Neural cell (in vitro differentiated cells): ENCODE data around the gene IFI44. TPM values are rescaled to one million over a fixed set of nuclear protein-coding genes. Genes with fewer than 3 reads are reported as not detected.

Experiments used
- H2AFZ ChIP-seq: fragments of 200-600, 300-800 bp; sonication (generic), shearing (Covaris generic); 2 replicates; pipeline ENCODE4 v1.6.0; 2014; ENCODE audit warnings: low read depth, mild to moderate bottlenecking, antibody characterized with exemption, low read length, moderate library complexity
- H3F3A ChIP-seq: fragments of 200-600 bp; shearing (Covaris generic); 2 replicates; pipeline ENCODE4 v1.6.1; 2016; ENCODE audit warnings: mild to moderate bottlenecking, moderate library complexity, mixed read lengths, antibody characterized with exemption, low read length; ENCODE audit not compliant: insufficient read depth, poor library complexity, severe bottlenecking
- H3K27ac ChIP-seq: fragments of 200-600, 300-800 bp; sonication (generic), shearing (Covaris generic); 2 replicates; pipeline ENCODE4 v1.5.1; 2014; ENCODE audit warnings: mild to moderate bottlenecking, low read length, moderate library complexity
- H3K27me3 ChIP-seq: fragments of 300-800, 200-600 bp; sonication (generic), shearing (Covaris generic); 2 replicates; pipeline ENCODE4 v1.6.0; 2014; ENCODE audit warnings: mild to moderate bottlenecking, low read depth, low read length, moderate library complexity; ENCODE audit not compliant: insufficient read depth
- H3K36me3 ChIP-seq: fragments of 300-800, 200-600 bp; sonication (generic), shearing (Covaris generic); 2 replicates; pipeline ENCODE4 v1.5.1; 2014; ENCODE audit warnings: mild to moderate bottlenecking, antibody characterized with exemption, low read length, moderate library complexity; ENCODE audit not compliant: insufficient read depth
- H3K4me2 ChIP-seq: fragments of 300-800, 200-600 bp; sonication (generic), shearing (Covaris generic); 2 replicates; pipeline ENCODE4 v1.6.0; 2014; ENCODE audit warnings: mild to moderate bottlenecking, low read length
- H3K4me3 ChIP-seq: fragments of 300-800, 200-600 bp; sonication (generic), shearing (Covaris generic); 2 replicates; pipeline ENCODE4 v1.5.1; 2014; ENCODE audit warnings: mild to moderate bottlenecking, low read length, moderate library complexity
- H3K79me2 ChIP-seq: fragments of 200-600 bp; shearing (Covaris generic); replicated peaks from 2 replicates; pipeline ENCODE4 v1.6.0; 2014; ENCODE audit warnings: mild to moderate bottlenecking, low read length, moderate library complexity; ENCODE audit not compliant: insufficient read depth
- H3K9ac ChIP-seq: fragments of 300-800, 200-600 bp; sonication (generic), shearing (Covaris generic); 2 replicates; pipeline ENCODE4 v1.6.1; 2016; ENCODE audit warnings: mild to moderate bottlenecking, low read length, mixed read lengths
- H3K9me2 ChIP-seq: fragments of 200-600 bp; shearing (Covaris generic); 2 replicates; pipeline ENCODE4 v1.6.1; 2016; ENCODE audit warnings: mild to moderate bottlenecking, low read length, mixed read lengths; ENCODE audit not compliant: insufficient read depth
- H3K9me3 ChIP-seq: fragments of 200-600, 300-800 bp; sonication (generic), shearing (Covaris generic); 2 replicates; pipeline ENCODE4 v1.6.1; 2016; ENCODE audit warnings: mild to moderate bottlenecking, mixed run types, low read length, moderate library complexity, mixed read lengths
- H4K20me1 ChIP-seq: fragments of 200-600 bp; shearing (Covaris generic); 2 replicates; pipeline ENCODE4 v1.6.1; 2016; ENCODE audit warnings: mild to moderate bottlenecking, mixed run types; ENCODE audit not compliant: insufficient read depth
- CTCF ChIP-seq: fragments of 450-650 bp; IDR thresholded peaks from 2 replicates; pipeline ENCODE4 v1.5.1; 2014; ENCODE audit warnings: antibody characterized with exemption, mild to moderate bottlenecking, moderate library complexity; ENCODE audit not compliant: poor library complexity, severe bottlenecking
- EP300 ChIP-seq: fragments of 450-650 bp; conservative IDR thresholded peaks from 2 replicates; pipeline ENCODE4 v1.6.1; 2014; ENCODE audit warnings: antibody characterized with exemption, mild to moderate bottlenecking, moderate library complexity; ENCODE audit not compliant: poor library complexity, severe bottlenecking
- EZH2 ChIP-seq: fragments of 200-600, 300-800 bp; shearing (Covaris generic), sonication (generic); IDR thresholded peaks from 2 replicates; pipeline ENCODE4 v1.6.1; 2014; ENCODE audit warnings: antibody characterized with exemption, low read length, borderline replicate concordance, mild to moderate bottlenecking; ENCODE audit not compliant: insufficient read depth, poor library complexity, severe bottlenecking
- MXI1 ChIP-seq: fragments of 450-650 bp; conservative IDR thresholded peaks from 2 replicates; pipeline ENCODE4 v1.6.1; 2014; ENCODE audit warnings: antibody characterized with exemption, mild to moderate bottlenecking; ENCODE audit not compliant: poor library complexity, severe bottlenecking
- POLR2AphosphoS5 ChIP-seq: IDR thresholded peaks from 2 replicates; pipeline ENCODE4 v1.6.1; 2012
- RAD21 ChIP-seq: fragments of 450-650 bp; conservative IDR thresholded peaks from 2 replicates; pipeline ENCODE4 v1.6.1; 2014; ENCODE audit warnings: antibody characterized with exemption, mild to moderate bottlenecking, moderate library complexity
- SMC3 ChIP-seq: fragments of 450-650 bp; conservative IDR thresholded peaks from 2 replicates; pipeline ENCODE4 v1.6.1; 2014; ENCODE audit warnings: antibody characterized with exemption, mild to moderate bottlenecking, moderate library complexity; ENCODE audit not compliant: poor library complexity
- TAF1 ChIP-seq: IDR thresholded peaks from 2 replicates; pipeline ENCODE4 v1.6.1; 2012; ENCODE audit warnings: low read depth
- polyA plus RNA-seq: library from polyadenylated mRNA; depleted of rRNA; stranded (reverse); fragments of >200 nt; gene quantifications from 2 replicates; pipeline ENCODE4 v1.2.3, GENCODE V29; 2014
- TF ChIP-seq, protein P1 (sequence below): IDR thresholded peaks from 2 replicates; pipeline ENCODE4 v1.6.1; 2012; ENCODE audit warnings: borderline replicate concordance

Gene IFI44
- polyA plus RNA-seq, 1 donor from 2014 or later, result not detected

DNA sequence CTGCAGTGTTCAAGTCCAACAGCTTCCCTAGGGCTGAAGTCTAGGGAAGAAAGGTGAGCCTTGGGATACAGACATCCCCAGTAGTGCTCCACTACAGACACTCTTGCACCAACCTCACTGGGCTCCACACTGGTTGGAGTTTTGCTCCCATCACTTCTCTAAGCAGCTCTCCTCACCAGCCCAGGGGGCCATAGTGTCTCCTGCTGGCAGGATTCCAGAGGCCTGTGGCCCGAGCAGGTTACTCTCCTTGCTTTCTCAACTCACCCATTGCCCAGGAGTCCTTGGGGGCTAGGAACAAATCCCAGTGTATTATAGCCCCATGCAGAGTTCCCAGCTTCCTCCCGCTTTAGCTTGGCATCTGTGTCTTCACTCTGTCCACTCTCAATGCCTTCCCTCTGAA is 52.8 kb downstream of the IFI44 start:
- Histone ChIP-seq H3K27ac (no peak overlapping the region), H4K20me1 (no peaks in the 10 kb centered on the region), H3K9me2 (no peaks in the 10 kb centered on the region), H3K79me2 (no peaks in the 10 kb centered on the region), H3F3A (no peaks in the 10 kb centered on the region), H3K4me3 (no peak overlapping the region), H3K4me2 (no peak overlapping the region), H3K36me3 (no peaks in the 10 kb centered on the region), H2AFZ (no peak overlapping the region), H3K9me3 (no peaks in the 10 kb centered on the region), H3K9ac (no peak overlapping the region), H3K27me3 (no peaks in the 10 kb centered on the region)
- TF ChIP-seq TAF1, result no peak
- no peak for TF ChIP-seq SMC3
- no peak for TF ChIP-seq EP300
- no peak for TF ChIP-seq RAD21
- TF ChIP-seq MXI1, result no peak
- no peak for TF ChIP-seq POLR2AphosphoS5

DNA sequence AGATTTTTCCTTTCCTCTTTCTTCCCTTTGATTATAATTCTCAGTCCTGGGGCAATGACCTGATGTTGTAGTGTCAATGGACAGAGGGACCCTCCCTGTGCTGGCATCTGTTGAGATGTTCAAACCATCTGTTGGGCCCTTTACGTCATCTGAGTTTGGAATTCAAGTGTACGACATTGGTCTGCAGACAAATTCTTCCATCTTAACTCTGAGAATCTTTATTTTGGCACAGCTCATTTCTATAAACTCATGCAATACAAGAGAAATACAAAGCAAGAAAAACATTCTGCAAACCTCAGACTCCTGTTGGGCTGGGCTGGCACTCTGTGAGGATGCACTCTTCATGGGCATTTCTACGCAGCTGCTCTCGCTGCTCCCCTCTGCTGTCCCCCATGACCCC is 54.2 kb downstream of the IFI44 start:
- H3K79me2 ChIP-seq, result no peaks in the 10 kb centered on the region
- no peaks in the 10 kb centered on the region for H3F3A ChIP-seq
- H2AFZ ChIP-seq, result no peak overlapping the region
- H4K20me1 ChIP-seq, result no peaks in the 10 kb centered on the region
- H3K9ac ChIP-seq, result no peak overlapping the region
- no peak overlapping the region for H3K27ac ChIP-seq
- H3K9me2 ChIP-seq, result no peaks in the 10 kb centered on the region
- no peak overlapping the region for H3K4me2 ChIP-seq
- H3K9me3 ChIP-seq, result no peaks in the 10 kb centered on the region
- H3K27me3 ChIP-seq, result no peaks in the 10 kb centered on the region
- H3K36me3 ChIP-seq, result no peaks in the 10 kb centered on the region
- H3K4me3 ChIP-seq, result no peak overlapping the region
- TF ChIP-seq, protein P1, sequence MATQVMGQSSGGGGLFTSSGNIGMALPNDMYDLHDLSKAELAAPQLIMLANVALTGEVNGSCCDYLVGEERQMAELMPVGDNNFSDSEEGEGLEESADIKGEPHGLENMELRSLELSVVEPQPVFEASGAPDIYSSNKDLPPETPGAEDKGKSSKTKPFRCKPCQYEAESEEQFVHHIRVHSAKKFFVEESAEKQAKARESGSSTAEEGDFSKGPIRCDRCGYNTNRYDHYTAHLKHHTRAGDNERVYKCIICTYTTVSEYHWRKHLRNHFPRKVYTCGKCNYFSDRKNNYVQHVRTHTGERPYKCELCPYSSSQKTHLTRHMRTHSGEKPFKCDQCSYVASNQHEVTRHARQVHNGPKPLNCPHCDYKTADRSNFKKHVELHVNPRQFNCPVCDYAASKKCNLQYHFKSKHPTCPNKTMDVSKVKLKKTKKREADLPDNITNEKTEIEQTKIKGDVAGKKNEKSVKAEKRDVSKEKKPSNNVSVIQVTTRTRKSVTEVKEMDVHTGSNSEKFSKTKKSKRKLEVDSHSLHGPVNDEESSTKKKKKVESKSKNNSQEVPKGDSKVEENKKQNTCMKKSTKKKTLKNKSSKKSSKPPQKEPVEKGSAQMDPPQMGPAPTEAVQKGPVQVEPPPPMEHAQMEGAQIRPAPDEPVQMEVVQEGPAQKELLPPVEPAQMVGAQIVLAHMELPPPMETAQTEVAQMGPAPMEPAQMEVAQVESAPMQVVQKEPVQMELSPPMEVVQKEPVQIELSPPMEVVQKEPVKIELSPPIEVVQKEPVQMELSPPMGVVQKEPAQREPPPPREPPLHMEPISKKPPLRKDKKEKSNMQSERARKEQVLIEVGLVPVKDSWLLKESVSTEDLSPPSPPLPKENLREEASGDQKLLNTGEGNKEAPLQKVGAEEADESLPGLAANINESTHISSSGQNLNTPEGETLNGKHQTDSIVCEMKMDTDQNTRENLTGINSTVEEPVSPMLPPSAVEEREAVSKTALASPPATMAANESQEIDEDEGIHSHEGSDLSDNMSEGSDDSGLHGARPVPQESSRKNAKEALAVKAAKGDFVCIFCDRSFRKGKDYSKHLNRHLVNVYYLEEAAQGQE, result no peak
- TF ChIP-seq TAF1 (no peak), POLR2AphosphoS5 (no peak), MXI1 (no peak), EZH2 (no peak), CTCF (no peak), EP300 (no peak), SMC3 (no peak), RAD21 (no peak)
